M059J (cell line): ENCODE measurements around the gene ZNF628. TPM values are rescaled to one million over a fixed set of nuclear protein-coding genes. Genes with fewer than 3 reads are reported as not detected.

Experiments
- DNase-seq: peaks from one replicate; pipeline ENCODE4 v3.0.0-alpha.2; 2012; ENCODE audit warnings: low read depth
- total RNA-seq: library from RNA; depleted of rRNA; stranded (reverse); fragments of >200 nt; shearing (Covaris generic); gene quantifications from 2 replicates; pipeline ENCODE4 v1.2.3, GENCODE V29; 2014

The ZNF628 gene
- total RNA-seq, 1 experiment from 2014 or later: 8.8 TPM

GRCh38 chr19:55484593-55485438, 8.4 kb downstream of the ZNF628 start, which contains the start of gene NAT14:
TSS of gene NAT14 (plus strand) at chr19:55485188. CDS start at chr19:55485709, 521 bp downstream.
- peak; percentile 71 for DNase-seq

GRCh38 chr19:55485439-55486011, 9.1 kb downstream of the ZNF628 start:
- DNase-seq: no peak

- no peak for DNase-seq
These were observed 9.9 kb downstream of the ZNF628 start for GRCh38 chr19:55486043-55486970.

- DNase-seq: peak; percentile 99
These were observed 10.8 kb downstream of the ZNF628 start for GRCh38 chr19:55486971-55487923.

- peak; percentile 75 for DNase-seq
These were observed 11.7 kb downstream of the ZNF628 start, which contains the start of gene SSC5D for GRCh38 chr19:55487924-55488687. TSS of gene SSC5D (plus strand) at chr19:55488436. CDS start at chr19:55488590, 154 bp downstream.

GRCh38 chr19:55488986-55489710, 12.7 kb downstream of the ZNF628 start:
- DNase-seq: no peak

GRCh38 chr19:55489711-55490477, 13.5 kb downstream of the ZNF628 start:
- no peak for DNase-seq

- DNase-seq: peak; percentile 38
These were observed 14.3 kb downstream of the ZNF628 start for GRCh38 chr19:55490478-55491432.

GRCh38 chr19:55491546-55492360, 15.3 kb downstream of the ZNF628 start:
- DNase-seq: peak; percentile 39

GRCh38 chr19:55492362-55492944, 16.0 kb downstream of the ZNF628 start:
- peak; percentile 42 for DNase-seq

GRCh38 chr19:55493052-55493644, 16.7 kb downstream of the ZNF628 start:
- peak; percentile 73 for DNase-seq

GRCh38 chr19:55493645-55494171, 17.3 kb downstream of the ZNF628 start:
- peak; percentile 38 for DNase-seq

- DNase-seq: peak; percentile 58
These were observed 17.9 kb downstream of the ZNF628 start for GRCh38 chr19:55494172-55494761.

GRCh38 chr19:55495646-55496349, 19.4 kb downstream of the ZNF628 start:
- peak; percentile 59 for DNase-seq
